Gastroesophageal sphincter (tissue), 4 donors: ENCODE results near the gene IDH2. TPM values are rescaled to one million over a fixed set of nuclear protein-coding genes. Genes with fewer than 3 reads are reported as not detected.
"Not testable (repeated sequence)": the region's sequence is repeated elsewhere in the genome, so short reads cannot be mapped to it uniquely, and the experiment has no call there.

Experiments used
- ATAC-seq: fragments of 150-250 bp; one replicate; pipeline ENCODE4 v1.9.1; 2016; ENCODE audit warnings: mild to moderate bottlenecking, moderate library complexity
- H3K27ac ChIP-seq, 4 donors: fragments of 200-600 bp; sonication (generic) in 3 of 4; 1 replicate in 3 of 4; 2 replicates in 1 of 4; pipeline ENCODE4 v1.5.1; 2016 to 2019
- H3K27me3 ChIP-seq: fragments of 200-600 bp; sonication (generic); one replicate; pipeline ENCODE4 v1.5.1; 2019
- H3K36me3 ChIP-seq, 2 donors: fragments of 200-600 bp; sonication (generic); one replicate each; pipeline ENCODE4 v1.5.1; 2019; ENCODE audit warnings: control low read depth in 1 of 2
- H3K4me1 ChIP-seq, 3 donors: fragments of 200-600 bp; sonication (generic); 1 replicate in 2 of 3; 2 replicates in 1 of 3; pipeline ENCODE4 v1.5.1; 2016 to 2019; ENCODE audit warnings: control low read depth in 2 of 3
- H3K4me3 ChIP-seq, 2 donors: fragments of 200-600 bp; sonication (generic); one replicate each; pipeline ENCODE4 v1.5.1; 2019; ENCODE audit warnings: mild to moderate bottlenecking in 1 of 2, moderate library complexity in 1 of 2
- H3K9me3 ChIP-seq, 3 donors: fragments of 200-600 bp; sonication (generic); one replicate each; pipeline ENCODE4 v1.5.1; 2017 to 2019; ENCODE audit warnings: control low read depth in 2 of 3
- EP300 ChIP-seq: sonication (generic); formaldehyde crosslinking; IDR thresholded peaks from one replicate; pipeline ENCODE4 v1.6.1; 2017; ENCODE audit warnings: antibody characterized with exemption, mild to moderate bottlenecking
- POLR2A ChIP-seq, 2 donors: fragments of 450-650 bp; IDR thresholded peaks; one replicate each; pipeline ENCODE4 v1.6.1; 2017; ENCODE audit warnings: antibody characterized with exemption in 2 of 2, mild to moderate bottlenecking in 2 of 2, moderate library complexity in 1 of 2
- POLR2AphosphoS5 ChIP-seq: sonication (generic); formaldehyde crosslinking; IDR thresholded peaks from one replicate; pipeline ENCODE4 v1.6.1; 2017; ENCODE audit warnings: antibody characterized with exemption
- WGBS, 2 donors: methylation state at CpG; one replicate each; pipeline ENCODE4 v1.1.5; 2018; ENCODE audit warnings: low coverage in 1 of 2; 5-methylcytosine and 5-hydroxymethylcytosine counted together
- total RNA-seq, 4 donors: library from RNA; depleted of rRNA; stranded (reverse); fragments of >200 nt; gene quantifications; one replicate each; pipeline ENCODE4 v1.1.0, GENCODE V29; 2016
- TF ChIP-seq, protein P1 (sequence below), 4 experiments: fragments of 200-600 bp in 2 of 4; fragments of 450-650 bp in 2 of 4; sonication (generic) in 1 of 4; IDR thresholded peaks; one replicate each; pipeline ENCODE4 v1.5.1; 2017 to 2019; ENCODE audit warnings: antibody characterized with exemption in 4 of 4, mild to moderate bottlenecking in 2 of 4, moderate library complexity in 2 of 4

Gene IDH2
- 100 to 1,000 TPM in 3 of 4 donors, 10 to 100 TPM in 1; 45.2 to 289 (median 132) TPM for total RNA-seq

DNA sequence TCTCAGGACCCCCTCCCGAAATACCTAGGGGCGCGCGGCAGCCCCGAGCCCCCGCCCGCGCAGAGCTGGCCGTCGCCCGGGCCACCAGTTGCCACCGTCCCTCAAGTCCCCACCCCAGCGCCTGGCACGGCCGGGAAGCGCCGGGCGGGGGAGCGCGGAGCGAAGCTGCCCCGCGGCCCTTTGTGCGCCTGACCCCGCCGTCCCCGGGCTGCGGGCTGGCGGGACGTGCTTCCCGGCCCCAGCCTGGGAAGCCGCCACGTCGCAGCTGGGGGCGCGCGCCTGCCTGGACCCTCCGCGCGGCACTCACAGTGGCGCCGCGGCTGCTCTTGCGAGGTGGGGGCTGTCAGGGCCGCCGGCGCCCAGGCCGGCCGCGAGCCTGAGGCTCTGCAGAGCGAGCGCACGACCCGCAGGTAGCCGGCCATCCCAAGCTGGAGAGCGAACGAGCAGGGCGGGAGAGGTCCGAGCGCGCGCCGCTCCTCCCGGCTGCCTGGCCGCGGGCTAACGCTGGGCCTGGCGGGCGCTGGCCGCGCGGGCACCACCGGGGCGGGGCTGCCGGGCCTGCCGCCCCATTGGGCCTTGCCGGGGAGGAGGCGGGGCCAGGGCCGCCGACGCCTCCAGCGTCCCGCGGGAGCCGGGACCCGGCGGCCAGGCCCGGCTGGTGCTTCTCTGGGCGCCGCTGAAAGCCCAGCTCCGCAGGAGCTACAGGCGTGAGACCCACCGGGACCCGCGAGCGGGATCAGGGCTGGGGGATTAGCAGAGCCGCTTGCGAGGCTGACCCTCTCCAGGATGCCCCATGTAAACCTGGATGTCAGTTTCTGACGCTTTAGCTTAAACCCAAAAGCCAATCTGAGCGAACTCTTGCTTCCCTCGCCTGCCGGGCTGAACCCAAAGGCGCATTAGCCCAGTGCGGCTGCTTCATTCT is at the start of gene IDH2:
IDH2 (minus strand) TSS at position 500 of the 922 bp plus-strand sequence; CDS start at position 422, 78 bp downstream.
- Histone ChIP-seq H3K27me3 (no peaks in the 10 kb centered on the region), H3K4me1 (peaks cover 3 to 94% (median 38%) of the 10 kb centered on the region in 3 donors), H3K36me3 (no peaks in the 10 kb centered on the region)

DNA sequence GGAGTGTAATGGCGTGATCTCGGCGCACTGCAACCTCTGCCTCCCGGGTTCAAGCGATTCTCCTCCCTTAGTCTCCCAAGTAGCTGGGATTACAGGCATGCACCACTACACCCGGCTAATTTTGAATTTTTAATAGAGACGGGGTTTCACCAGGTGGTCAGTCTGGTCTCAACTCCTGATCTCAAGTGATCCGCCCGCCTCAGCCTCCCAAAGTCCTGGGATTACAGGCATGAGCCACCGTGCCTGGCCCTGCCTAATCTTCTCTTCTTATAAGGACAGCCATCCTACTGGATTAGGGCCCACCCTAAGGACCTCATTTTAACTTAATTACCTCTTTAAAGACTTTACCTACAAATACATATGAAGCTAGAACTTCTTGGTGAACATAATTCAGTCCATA is 48.3 kb upstream of the IDH2 start:
- H3K36me3 ChIP-seq, H3K4me3 ChIP-seq, ATAC-seq, H3K9me3 ChIP-seq, H3K27me3 ChIP-seq: not testable (repeated sequence)
- peak overlapping the region in 2 of 4 donors; percentile 33 to 64 for H3K27ac ChIP-seq
- H3K4me1 ChIP-seq: peaks cover 0 to 52% (median 5%) of the 10 kb centered on the region in 3 donors
- 92 to 96% methylated on average over 5 to 6 of the region's 10 CpGs for WGBS, 2 donors

More for the DNA sequence above, at the start of gene IDH2:
- Histone ChIP-seq H3K4me3 (peak within 1 kb of the TSS; percentile 88 to 98), H3K27ac (peak within 1 kb of the TSS; percentile 96 to 100 (median 96)), H3K9me3 (no peaks in the 10 kb centered on the region)
- peak; percentile 91 for ATAC-seq
- no CpG with 5 or more reads among the region's 104 CpGs for WGBS, 2 donors
- TF ChIP-seq POLR2A (IDR thresholded peaks at IDR 0.05) (peak; percentile 93 to 97), POLR2AphosphoS5 (peak; percentile 70), EP300 (no peak)
- TF ChIP-seq, protein P1, sequence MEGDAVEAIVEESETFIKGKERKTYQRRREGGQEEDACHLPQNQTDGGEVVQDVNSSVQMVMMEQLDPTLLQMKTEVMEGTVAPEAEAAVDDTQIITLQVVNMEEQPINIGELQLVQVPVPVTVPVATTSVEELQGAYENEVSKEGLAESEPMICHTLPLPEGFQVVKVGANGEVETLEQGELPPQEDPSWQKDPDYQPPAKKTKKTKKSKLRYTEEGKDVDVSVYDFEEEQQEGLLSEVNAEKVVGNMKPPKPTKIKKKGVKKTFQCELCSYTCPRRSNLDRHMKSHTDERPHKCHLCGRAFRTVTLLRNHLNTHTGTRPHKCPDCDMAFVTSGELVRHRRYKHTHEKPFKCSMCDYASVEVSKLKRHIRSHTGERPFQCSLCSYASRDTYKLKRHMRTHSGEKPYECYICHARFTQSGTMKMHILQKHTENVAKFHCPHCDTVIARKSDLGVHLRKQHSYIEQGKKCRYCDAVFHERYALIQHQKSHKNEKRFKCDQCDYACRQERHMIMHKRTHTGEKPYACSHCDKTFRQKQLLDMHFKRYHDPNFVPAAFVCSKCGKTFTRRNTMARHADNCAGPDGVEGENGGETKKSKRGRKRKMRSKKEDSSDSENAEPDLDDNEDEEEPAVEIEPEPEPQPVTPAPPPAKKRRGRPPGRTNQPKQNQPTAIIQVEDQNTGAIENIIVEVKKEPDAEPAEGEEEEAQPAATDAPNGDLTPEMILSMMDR (IDR thresholded peaks at IDR 0.05): peak in 1 of 4 experiments; percentile 14

DNA sequence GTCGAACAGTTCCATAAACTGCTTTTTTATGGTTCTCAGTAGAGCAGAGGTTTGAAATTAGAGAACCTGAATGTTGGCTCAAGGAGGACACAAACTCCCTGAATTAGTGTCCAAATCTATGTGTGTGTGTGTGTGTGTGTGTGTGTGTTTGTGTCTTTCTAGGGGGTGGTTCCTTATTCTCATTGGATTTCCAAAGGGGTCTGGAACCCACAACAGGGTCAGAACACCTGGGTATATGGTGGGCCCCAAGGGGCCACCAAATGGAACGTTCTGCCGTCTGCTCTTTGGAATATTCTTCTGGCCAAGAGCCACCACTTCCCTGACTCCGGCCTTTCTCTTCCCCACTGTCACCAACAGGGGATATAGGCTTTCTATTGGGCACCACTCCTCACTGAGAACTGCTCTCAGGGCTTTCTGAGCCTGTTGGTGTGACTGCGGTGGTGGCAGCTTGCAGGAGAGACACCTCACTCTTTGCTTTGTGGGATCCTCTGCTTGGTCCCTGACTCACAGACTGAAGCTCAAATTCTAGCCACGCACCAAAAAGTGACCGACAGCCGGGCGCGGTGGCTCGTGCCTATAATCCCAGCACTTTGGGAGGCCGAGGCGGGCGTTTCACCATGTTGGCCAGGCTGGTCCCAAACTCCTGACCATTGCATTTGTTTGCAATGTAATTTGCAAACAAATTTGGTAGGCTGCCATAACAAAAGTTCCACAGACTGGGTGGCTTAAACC is 47.5 kb upstream of the IDH2 start:
- no peak for ATAC-seq
- H3K4me3 ChIP-seq: no peak overlapping the region
- peak overlapping the region in 3 of 4 donors; percentile 1 to 64 (median 33) for H3K27ac ChIP-seq
- H3K4me1 ChIP-seq: peaks cover 0 to 44% (median 0%) of the 10 kb centered on the region in 3 donors
- 0 to 84% methylated on average over 1 to 9 of the region's 14 CpGs for WGBS, 2 donors
- TF ChIP-seq, protein P1 (IDR thresholded peaks at IDR 0.05): no peak
- TF ChIP-seq EP300: no peak
- TF ChIP-seq POLR2A (IDR thresholded peaks at IDR 0.05): no peak
- TF ChIP-seq POLR2AphosphoS5: no peak
- no peaks in the 10 kb centered on the region for H3K36me3 ChIP-seq
- H3K9me3 ChIP-seq: no peaks in the 10 kb centered on the region
- no peaks in the 10 kb centered on the region for H3K27me3 ChIP-seq

DNA sequence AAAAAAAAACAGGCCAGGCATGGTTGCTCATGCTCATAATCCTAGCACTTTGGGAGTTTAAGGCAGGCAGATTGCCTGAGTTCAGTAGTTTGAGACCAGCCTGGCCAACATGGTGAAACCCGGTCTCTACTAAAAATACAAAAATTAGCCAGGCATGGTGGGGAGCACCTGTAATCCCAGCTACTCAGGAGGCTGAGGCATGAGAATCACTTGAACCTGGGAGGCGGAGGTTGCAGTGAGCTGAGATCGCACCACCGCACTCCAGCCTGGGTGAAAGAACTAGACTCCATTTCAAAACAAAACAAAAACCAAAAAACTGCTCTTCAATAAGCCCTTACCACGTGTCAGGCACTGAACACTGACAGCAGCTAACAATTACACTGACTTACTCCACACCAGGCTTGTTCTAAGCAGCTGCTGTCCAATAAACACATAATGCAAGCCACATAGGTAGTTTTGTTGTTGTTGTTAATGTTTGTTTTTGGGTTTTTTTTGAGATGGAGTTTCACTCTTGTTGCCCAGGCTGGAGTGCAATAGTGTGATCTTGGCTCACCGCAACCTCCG is 44.0 kb upstream of the IDH2 start:
- 92 to 95% methylated on average over 4 to 6 of the region's 7 CpGs for WGBS, 2 donors

DNA sequence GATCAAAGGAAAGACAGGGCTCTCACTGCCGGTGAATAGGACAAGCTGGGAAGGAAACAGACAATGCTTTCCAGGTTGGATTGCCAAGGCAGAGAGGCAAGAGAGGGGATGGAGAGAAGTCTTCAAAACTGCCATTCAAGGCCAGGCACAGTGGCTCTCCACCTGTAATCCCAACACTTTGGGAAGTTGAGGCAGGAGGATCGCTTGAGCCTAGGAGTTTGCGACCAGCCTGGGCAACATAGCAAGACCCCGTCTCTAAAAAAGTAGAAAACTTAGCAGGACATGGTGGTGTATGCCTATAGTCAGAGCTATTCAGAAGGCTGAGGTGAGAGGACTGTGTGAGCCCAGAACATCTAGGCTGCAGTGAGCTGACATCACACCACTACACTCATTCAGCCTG is 43.5 kb upstream of the IDH2 start:
- Histone ChIP-seq H3K9me3 (no peaks in the 10 kb centered on the region), H3K36me3 (no peaks in the 10 kb centered on the region), H3K4me1 (peaks cover 0 to 28% (median 3%) of the 10 kb centered on the region in 3 donors), H3K27ac (no peak overlapping the region), H3K27me3 (no peaks in the 10 kb centered on the region), H3K4me3 (no peak overlapping the region)
- WGBS, 2 donors: 67 to 86% methylated on average over 1 to 3 of the region's 4 CpGs
- TF ChIP-seq EP300: no peak
- TF ChIP-seq, protein P1 (IDR thresholded peaks at IDR 0.05): no peak
- TF ChIP-seq POLR2A (IDR thresholded peaks at IDR 0.05): no peak
- TF ChIP-seq POLR2AphosphoS5: no peak
- no peak for ATAC-seq

More for the DNA sequence above, 44.0 kb upstream of the IDH2 start:
- peaks cover 0 to 28% (median 3%) of the 10 kb centered on the region in 3 donors for H3K4me1 ChIP-seq
- not testable (repeated sequence) for ATAC-seq, H3K27ac ChIP-seq, H3K27me3 ChIP-seq, H3K9me3 ChIP-seq, H3K36me3 ChIP-seq, H3K4me3 ChIP-seq
